K562 (cell line): ENCODE results near the gene LRRC15. TPM values are rescaled to one million over a fixed set of nuclear protein-coding genes. Genes with fewer than 3 reads are reported as not detected.

Experiments used
- BRD4 ChIP-seq: fragments of 200-600 bp; sonication (generic); IDR thresholded peaks from 2 replicates; pipeline ENCODE4 v1.6.1; 2017; ENCODE audit warnings: inconsistent platforms
- CBX3 ChIP-seq, 2 experiments: IDR thresholded peaks; 1 replicate in 1 of 2; 2 replicates in 1 of 2; pipeline ENCODE4 v1.6.1; 2012; ENCODE audit warnings: inconsistent platforms in 2 of 2, low read length in 2 of 2, borderline replicate concordance in 1 of 2, control low read depth in 1 of 2
- CREM ChIP-seq: IDR thresholded peaks from 2 replicates; pipeline ENCODE4 v1.6.1; 2014; ENCODE audit warnings: antibody characterized with exemption, low read depth
- EWSR1 ChIP-seq: fragments of 450-650 bp; IDR thresholded peaks from 2 replicates; pipeline ENCODE4 v1.6.1; 2018; ENCODE audit warnings: borderline replicate concordance, mild to moderate bottlenecking, low read depth, moderate library complexity; ENCODE audit not compliant: partially characterized antibody
- GABPB1 ChIP-seq: sonication (generic); formaldehyde crosslinking; IDR thresholded peaks from 2 replicates; pipeline ENCODE4 v1.8.0; 2022; ENCODE audit warnings: mild to moderate bottlenecking, missing genetic modification reagents
- MEIS2 ChIP-seq: fragments of 450-650 bp; IDR thresholded peaks from 2 replicates; pipeline ENCODE4 v1.6.1; 2014; ENCODE audit warnings: mild to moderate bottlenecking; ENCODE audit not compliant: partially characterized antibody
- PML ChIP-seq: IDR thresholded peaks from 2 replicates; pipeline ENCODE4 v1.6.1; 2012; ENCODE audit warnings: low read length, inconsistent platforms
- RBFOX2 ChIP-seq: fragments of 200-400 bp; formaldehyde crosslinking; IDR thresholded peaks from 2 replicates; pipeline ENCODE4 v1.6.1; 2017; ENCODE audit warnings: low read depth, mild to moderate bottlenecking, low read length, moderate library complexity
- TRIM24 ChIP-seq, 2 experiments: fragments of 450-650 bp; IDR thresholded peaks; 2 replicates each; pipeline ENCODE4 v1.6.1; 2016
- U2AF2 ChIP-seq: fragments of 200-400 bp; formaldehyde crosslinking; optimal IDR thresholded peaks from 2 replicates; pipeline ENCODE3; 2017; ENCODE audit warnings: low read depth, mild to moderate bottlenecking, low read length
- ZKSCAN3 ChIP-seq: fragments of 250-450 bp; sonication (Bioruptor Pico); IDR thresholded peaks from 2 replicates; pipeline ENCODE4 v1.4.0; 2020
- ZNF212 ChIP-seq: fragments of 450-650 bp; formaldehyde crosslinking; IDR thresholded peaks from 2 replicates; pipeline ENCODE4 v1.4.0; 2020; ENCODE audit warnings: mild to moderate bottlenecking
- ZNF324 ChIP-seq: fragments of 250-450 bp; sonication (Bioruptor Pico); IDR thresholded peaks from 2 replicates; pipeline ENCODE4 v1.4.0; 2020; ENCODE audit warnings: mild to moderate bottlenecking
- ZNF584 ChIP-seq: fragments of 200-800 bp; sonication (Bioruptor generic); IDR thresholded peaks from 2 replicates; pipeline ENCODE4 v1.6.1; 2016; ENCODE audit warnings: low read depth, mild to moderate bottlenecking, missing genetic modification characterization, missing compliant biosample characterization
- polyA plus RNA-seq, 8 experiments: library from polyadenylated mRNA; depleted of rRNA in 4 of 8; stranded (reverse) in 5 of 8; unstranded in 3 of 8; fragments of >200 nt; fragmentation: Nextera tagmentation in 2 of 8; fragmentation: Illumina TruSeq in 1 of 8; extraction: Ambion mirVana in 2 of 8; extraction: Trizol in 1 of 8; gene quantifications; 2 replicates each; pipeline versions ENCODE4 v1.2.1 to v1.2.3, GENCODE V29; 2011 to 2014; ENCODE audit warnings: inconsistent platforms in 1 of 8, missing spikeins in 1 of 8
- total RNA-seq, 7 experiments: library from RNA; depleted of rRNA in 6 of 7; stranded (reverse); fragments of >200 nt in 6 of 7; fragmentation: Illumina TruSeq in 2 of 7; extraction: Trizol in 2 of 7; gene quantifications; 2 replicates each; pipeline versions ENCODE4 v1.2.1 to v1.2.3, GENCODE V29; 2011 to 2021; ENCODE audit warnings: low replicate concordance in 1 of 7
- TF ChIP-seq, protein P1 (sequence below): fragments of 450-650 bp; IDR thresholded peaks from 2 replicates; pipeline ENCODE4 v1.6.1; 2016; ENCODE audit warnings: low read depth
- TF ChIP-seq, protein P2 (sequence below): fragments of 250-450 bp; sonication (Bioruptor Pico); IDR thresholded peaks from 2 replicates; pipeline ENCODE4 v1.4.0; 2020; ENCODE audit warnings: mild to moderate bottlenecking, moderate library complexity, borderline replicate concordance
- TF ChIP-seq, protein P3 (sequence below): sonication (generic); formaldehyde crosslinking; IDR thresholded peaks from 2 replicates; pipeline ENCODE4 v1.5.0; 2020; ENCODE audit warnings: missing genetic modification reagents

The LRRC15 gene
- total and polyA plus RNA-seq, 9 of the 15 experiments (the other 6 are each of a cell fraction or from before 2014, with no cell fraction given), result not detected

DNA sequence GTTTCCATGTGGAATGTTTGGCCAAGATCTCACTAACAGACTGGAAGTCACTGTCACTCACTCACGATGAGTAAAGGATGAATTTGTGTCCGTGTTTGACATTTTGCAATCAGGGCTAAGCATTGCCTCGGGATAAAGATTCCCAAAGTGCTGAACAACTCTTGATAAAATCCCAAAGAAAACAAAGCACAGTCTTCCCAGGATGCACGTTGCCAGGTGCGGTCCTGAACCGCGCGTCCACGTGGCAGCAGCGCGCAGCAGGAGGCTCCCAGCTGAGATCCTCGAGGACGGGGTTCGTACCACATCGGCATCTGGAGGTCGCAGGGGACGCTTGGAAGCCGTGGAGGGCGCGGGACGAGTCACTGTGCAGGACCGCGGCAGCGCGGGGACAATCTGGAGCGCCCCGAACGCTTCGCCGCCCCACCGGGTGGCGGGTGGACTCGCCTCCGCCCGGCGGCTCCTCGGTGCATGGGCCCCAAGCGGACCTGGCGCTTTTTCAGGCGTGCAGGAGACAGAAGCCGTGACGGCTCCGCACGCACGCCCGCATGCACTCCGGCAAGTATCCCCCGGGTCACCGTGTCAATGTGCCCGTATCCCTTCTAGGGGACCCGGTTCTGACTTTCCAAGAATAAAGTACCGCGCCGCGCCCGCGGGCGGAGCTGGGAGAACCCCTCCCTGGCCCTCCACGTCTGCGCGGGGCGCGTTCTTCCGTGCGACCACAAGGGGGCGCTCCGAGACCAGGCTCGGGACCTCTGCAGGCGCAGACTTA, 36.1 kb downstream of the LRRC15 start (continued):
- TF ChIP-seq, protein P1, sequence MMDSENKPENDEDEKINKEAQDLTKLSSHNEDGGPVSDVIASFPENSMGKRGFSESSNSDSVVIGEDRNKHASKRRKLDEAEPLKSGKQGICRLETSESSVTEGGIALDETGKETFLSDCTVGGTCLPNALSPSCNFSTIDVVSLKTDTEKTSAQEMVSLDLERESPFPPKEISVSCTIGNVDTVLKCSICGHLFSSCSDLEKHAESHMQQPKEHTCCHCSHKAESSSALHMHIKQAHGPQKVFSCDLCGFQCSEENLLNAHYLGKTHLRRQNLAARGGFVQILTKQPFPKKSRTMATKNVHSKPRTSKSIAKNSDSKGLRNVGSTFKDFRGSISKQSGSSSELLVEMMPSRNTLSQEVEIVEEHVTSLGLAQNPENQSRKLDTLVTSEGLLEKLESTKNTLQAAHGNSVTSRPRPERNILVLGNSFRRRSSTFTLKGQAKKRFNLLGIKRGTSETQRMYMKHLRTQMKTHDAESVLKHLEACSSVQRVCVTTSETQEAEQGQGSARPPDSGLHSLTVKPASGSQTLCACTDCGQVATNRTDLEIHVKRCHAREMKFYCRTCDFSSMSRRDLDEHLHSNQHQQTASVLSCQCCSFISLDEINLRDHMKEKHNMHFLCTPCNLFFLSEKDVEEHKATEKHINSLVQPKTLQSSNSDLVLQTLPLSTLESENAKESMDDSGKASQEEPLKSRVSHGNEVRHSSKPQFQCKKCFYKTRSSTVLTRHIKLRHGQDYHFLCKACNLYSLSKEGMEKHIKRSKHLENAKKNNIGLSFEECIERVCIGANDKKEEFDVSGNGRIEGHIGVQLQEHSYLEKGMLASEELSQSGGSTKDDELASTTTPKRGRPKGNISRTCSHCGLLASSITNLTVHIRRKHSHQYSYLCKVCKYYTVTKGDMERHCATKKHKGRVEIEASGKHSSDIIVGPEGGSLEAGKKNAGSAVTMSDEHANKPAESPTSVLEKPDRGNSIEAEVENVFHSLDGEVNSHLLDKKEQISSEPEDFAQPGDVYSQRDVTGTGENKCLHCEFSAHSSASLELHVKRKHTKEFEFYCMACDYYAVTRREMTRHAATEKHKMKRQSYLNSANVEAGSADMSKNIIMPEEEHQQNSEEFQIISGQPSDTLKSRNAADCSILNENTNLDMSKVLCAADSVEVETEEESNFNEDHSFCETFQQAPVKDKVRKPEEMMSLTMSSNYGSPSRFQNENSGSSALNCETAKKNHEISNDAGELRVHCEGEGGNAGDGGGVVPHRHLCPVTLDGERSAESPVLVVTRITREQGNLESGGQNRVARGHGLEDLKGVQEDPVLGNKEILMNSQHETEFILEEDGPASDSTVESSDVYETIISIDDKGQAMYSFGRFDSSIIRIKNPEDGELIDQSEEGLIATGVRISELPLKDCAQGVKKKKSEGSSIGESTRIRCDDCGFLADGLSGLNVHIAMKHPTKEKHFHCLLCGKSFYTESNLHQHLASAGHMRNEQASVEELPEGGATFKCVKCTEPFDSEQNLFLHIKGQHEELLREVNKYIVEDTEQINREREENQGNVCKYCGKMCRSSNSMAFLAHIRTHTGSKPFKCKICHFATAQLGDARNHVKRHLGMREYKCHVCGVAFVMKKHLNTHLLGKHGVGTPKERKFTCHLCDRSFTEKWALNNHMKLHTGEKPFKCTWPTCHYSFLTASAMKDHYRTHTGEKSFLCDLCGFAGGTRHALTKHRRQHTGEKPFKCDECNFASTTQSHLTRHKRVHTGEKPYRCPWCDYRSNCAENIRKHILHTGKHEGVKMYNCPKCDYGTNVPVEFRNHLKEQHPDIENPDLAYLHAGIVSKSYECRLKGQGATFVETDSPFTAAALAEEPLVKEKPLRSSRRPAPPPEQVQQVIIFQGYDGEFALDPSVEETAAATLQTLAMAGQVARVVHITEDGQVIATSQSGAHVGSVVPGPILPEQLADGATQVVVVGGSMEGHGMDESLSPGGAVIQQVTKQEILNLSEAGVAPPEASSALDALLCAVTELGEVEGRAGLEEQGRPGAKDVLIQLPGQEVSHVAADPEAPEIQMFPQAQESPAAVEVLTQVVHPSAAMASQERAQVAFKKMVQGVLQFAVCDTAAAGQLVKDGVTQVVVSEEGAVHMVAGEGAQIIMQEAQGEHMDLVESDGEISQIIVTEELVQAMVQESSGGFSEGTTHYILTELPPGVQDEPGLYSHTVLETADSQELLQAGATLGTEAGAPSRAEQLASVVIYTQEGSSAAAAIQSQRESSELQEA, result no peak
- TF ChIP-seq ZKSCAN3 (CRISPR knock-in tag), result no peak
- TF ChIP-seq ZNF324 (CRISPR knock-in tag), result no peak
- no peak for TF ChIP-seq CBX3 (IDR thresholded peaks at IDR 0.05; ENCODE audit: borderline replicate concordance in 1 of 2, low read length in 2 of 2)
- TF ChIP-seq RBFOX2, result peak; percentile 38
- no peak for TF ChIP-seq BRD4
- TF ChIP-seq, protein P2, sequence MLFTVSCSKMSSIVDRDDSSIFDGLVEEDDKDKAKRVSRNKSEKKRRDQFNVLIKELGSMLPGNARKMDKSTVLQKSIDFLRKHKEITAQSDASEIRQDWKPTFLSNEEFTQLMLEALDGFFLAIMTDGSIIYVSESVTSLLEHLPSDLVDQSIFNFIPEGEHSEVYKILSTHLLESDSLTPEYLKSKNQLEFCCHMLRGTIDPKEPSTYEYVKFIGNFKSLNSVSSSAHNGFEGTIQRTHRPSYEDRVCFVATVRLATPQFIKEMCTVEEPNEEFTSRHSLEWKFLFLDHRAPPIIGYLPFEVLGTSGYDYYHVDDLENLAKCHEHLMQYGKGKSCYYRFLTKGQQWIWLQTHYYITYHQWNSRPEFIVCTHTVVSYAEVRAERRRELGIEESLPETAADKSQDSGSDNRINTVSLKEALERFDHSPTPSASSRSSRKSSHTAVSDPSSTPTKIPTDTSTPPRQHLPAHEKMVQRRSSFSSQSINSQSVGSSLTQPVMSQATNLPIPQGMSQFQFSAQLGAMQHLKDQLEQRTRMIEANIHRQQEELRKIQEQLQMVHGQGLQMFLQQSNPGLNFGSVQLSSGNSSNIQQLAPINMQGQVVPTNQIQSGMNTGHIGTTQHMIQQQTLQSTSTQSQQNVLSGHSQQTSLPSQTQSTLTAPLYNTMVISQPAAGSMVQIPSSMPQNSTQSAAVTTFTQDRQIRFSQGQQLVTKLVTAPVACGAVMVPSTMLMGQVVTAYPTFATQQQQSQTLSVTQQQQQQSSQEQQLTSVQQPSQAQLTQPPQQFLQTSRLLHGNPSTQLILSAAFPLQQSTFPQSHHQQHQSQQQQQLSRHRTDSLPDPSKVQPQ (CRISPR knock-in tag), result no peak
- TF ChIP-seq CREM, result peak; percentile 72
- TF ChIP-seq GABPB1 (CRISPR knock-in tag), result no peak; the same call in 1 of the 2 replicates
- TF ChIP-seq, protein P3, sequence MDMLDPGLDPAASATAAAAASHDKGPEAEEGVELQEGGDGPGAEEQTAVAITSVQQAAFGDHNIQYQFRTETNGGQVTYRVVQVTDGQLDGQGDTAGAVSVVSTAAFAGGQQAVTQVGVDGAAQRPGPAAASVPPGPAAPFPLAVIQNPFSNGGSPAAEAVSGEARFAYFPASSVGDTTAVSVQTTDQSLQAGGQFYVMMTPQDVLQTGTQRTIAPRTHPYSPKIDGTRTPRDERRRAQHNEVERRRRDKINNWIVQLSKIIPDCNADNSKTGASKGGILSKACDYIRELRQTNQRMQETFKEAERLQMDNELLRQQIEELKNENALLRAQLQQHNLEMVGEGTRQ, result peak; percentile 21; the same call in 1 of the 2 replicates
- TF ChIP-seq TRIM24 (IDR thresholded peaks at IDR 0.05), result peak in 1 of 2 experiments; percentile 57; a peak in 1 of 4 replicates
- no peak for TF ChIP-seq ZNF212 (CRISPR knock-in tag)
- no peak for TF ChIP-seq ZNF584 (CRISPR knock-in tag)
- TF ChIP-seq EWSR1, result no peak
- no peak for TF ChIP-seq MEIS2
- TF ChIP-seq U2AF2, result no peak
- TF ChIP-seq PML, result no peak
